CD4-positive, alpha-beta T cell treated with Interleukin-2 at 100 ng/mL for 4 hours (primary cell): ENCODE results near the gene RHD.
"Not testable (repeated sequence)": the region's sequence is repeated elsewhere in the genome, so short reads cannot be mapped to it uniquely, and the experiment has no call there.

Experiments used
- DNase-seq: peaks from one replicate; pipeline ENCODE4 v3.0.0-alpha.2; 2020; ENCODE audit warnings: low spot score

Gene RHD

DNA sequence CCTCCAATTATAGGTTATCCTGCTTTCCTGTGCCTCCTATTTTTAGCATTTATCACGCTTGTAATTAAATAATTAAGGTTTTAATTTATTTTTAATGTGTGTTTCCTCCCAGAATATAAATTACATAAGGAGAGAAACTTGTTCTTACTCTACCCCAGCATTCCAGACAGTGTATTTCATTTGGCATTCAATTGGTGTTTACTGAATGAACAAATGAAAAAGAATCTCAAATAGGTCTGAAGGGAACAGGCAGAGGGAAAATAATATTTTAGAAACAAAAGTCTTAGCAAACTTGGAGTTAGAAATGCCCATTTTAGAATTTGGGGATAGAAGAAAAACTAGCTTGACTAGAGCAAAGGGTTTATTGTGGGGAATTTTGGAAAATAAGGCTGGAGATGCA, 15.1 kb upstream of the RHD start:
- DNase-seq = no peak

- DNase-seq = peak; percentile 22
Observed at GRCh38 chr1:25259813-25260212, 12.5 kb upstream of the RHD start.

GRCh38 chr1:25260336-25260735, 12.0 kb upstream of the RHD start:
- not testable (repeated sequence) for DNase-seq

- peak; percentile 14 for DNase-seq
Observed at GRCh38 chr1:25266554-25267287, 5.6 kb upstream of the RHD start.

- peak; percentile 82 for DNase-seq
Observed at GRCh38 chr1:25267288-25268142, 4.8 kb upstream of the RHD start.

GRCh38 chr1:25268143-25268760, 4.1 kb upstream of the RHD start:
- not testable (repeated sequence) for DNase-seq

DNA sequence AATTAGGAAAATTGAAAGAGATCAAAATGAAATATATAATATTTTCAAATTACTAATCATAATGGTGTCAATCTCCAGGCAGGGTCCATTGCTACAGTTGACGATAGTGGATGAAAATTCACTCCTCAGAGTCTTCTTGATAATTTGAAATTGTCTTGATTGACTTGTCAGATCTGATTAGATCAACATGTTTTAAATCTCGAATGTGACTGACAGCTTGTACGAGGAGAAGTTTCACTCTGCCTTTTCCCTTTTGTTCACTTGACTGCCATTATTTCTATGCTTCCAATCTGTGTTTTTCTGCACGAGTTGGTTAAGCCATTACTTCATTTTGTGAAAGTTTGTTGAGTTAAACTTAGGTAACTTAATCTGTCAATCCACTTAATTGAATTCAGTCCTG, 3.3 kb downstream of the RHD start:
- DNase-seq = not testable (repeated sequence)

DNA sequence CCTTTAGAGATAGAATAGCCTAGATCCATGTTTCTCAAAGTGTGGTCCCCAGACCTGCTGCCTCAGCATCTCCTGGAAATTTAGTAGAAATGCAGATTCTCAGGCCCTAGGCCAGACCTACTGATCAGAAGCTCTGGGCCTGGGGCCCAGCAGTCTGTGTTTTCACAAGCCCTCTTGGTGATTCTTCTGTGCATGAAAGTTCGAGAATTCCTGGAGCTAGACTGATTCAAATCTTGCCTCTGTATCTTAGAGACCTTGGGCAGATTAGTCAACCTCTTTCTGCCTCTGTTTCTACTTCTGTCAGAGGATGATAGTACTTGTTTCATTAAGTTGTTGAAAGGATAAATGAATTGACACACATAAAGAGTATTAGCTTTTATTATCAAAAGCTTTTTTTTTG, 5.0 kb downstream of the RHD start:
- DNase-seq = not testable (repeated sequence)

GRCh38 chr1:25278358-25278757, 6.0 kb downstream of the RHD start:
- DNase-seq = not testable (repeated sequence)

GRCh38 chr1:25278790-25279189, 6.5 kb downstream of the RHD start:
- DNase-seq = not testable (repeated sequence)

DNA sequence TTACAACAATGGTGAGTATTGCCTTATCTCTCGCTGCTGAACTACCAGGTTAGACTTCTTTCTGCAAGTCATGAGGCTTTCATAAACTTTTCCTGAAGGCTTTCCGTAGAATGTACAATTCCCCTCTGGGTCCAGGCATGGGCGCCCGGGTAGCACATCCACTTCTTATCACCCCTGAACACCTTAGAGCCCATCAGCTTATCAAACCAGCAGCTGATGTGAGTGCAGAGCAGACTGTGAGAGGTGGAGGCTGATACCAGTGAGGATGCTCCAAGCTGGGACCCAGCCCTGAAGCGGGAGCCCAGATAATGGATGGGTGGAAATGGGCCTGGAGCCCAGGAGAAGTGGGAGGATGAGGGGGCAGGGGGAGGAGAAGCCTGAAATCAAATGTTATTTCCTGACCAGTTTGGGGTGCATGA, 7.4 kb downstream of the RHD start:
- DNase-seq = not testable (repeated sequence)

DNA sequence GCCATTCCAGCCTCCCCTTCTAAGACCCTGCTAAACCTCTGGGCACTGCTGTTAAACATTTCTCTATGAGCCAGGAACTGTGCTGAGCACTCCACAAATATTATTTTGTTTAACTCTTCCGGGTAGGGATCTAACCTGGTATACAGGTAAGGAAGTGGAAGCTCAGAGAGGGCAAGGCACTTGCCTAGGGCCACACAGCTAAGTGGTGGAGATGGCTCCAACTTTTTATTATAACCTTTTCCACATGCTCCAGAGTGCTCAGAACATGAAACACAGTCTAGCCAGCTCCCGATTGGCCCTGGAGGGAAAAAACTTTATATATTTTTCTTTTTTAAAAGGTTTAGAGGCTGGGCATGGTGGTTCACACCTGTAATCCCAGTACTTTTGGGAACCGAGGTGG, 13.6 kb downstream of the RHD start:
- not testable (repeated sequence) for DNase-seq

- not testable (repeated sequence) for DNase-seq
Observed at GRCh38 chr1:25287164-25287563, 14.9 kb downstream of the RHD start.

DNA sequence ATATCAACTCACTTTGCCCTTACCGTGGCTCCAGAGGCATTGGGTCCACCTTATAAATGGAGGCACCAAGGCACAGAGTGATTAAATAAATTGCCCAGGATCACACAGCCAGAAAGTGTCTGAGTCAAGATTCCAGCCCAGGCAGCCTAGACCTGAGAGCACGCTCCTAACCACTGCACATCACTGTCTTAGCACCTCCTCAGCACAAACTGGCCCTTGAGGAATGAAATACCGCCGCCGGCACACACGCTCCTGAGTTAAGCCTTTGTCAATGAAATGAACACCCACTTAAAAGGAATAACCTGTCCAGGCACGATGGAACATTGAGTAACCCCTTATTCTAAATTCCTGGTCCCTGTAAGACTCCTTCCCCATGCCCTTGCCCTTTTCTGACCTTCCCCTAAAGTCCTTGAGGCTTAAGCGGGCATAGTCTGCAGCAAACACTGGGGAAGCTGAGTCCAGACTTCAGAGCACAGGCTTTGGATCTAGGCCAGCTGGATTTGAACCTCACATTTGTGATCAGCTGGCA, 16.3 kb downstream of the RHD start:
- not testable (repeated sequence) for DNase-seq

- not testable (repeated sequence) for DNase-seq
Observed at GRCh38 chr1:25290043-25290442, 17.7 kb downstream of the RHD start.

- not testable (repeated sequence) for DNase-seq
Observed at GRCh38 chr1:25293426-25293825, 21.1 kb downstream of the RHD start.

DNA sequence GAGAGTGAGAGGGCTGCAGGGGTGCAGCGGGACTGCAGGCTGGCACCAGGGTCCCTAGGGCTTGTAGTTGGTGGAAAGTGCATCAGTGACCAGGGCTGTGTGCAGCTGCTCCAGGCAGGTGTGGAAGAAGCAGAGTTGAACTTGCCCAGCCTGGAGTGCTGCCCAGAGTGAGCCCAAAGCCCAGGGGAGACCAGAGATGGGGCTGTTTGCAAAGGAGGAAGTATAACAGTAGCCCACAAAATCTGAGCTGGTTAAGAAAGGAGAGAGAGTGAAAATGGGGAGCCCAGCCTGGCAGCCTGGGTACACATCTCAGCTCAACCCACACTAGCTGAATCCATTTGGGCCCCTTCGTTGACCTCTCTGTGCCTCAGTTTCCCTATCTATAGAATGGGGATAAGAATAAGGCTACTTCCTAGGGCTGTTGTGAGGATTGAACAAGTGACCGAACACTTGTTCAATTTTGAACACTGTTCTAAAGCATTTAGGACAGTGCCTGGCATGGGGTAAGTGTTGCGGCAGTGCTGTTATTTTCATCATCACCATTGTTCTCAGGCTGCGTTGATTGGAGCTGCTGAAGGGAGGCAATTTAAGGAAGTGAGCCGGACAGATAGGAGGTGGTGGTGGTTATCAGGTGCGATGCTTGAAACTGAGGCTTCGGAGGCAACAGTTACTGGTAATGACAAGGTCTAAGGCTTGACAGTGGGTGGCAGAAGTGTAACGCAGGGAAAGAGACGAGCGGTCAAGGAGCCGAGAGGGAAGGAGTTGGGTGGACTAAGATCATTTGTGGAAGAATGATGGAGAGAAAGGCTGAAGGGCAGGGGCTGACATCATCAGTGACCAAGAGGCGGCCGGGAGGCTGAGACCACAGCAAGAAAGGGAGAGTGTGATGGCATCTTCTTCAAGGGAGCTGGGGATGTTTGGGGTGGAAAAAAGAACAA, 22.8 kb downstream of the RHD start:
- not testable (repeated sequence) for DNase-seq

- DNase-seq = not testable (repeated sequence)
Observed at GRCh38 chr1:25296501-25296900, 24.2 kb downstream of the RHD start.

- not testable (repeated sequence) for DNase-seq
Observed at GRCh38 chr1:25300729-25301128, 28.4 kb downstream of the RHD start.

DNA sequence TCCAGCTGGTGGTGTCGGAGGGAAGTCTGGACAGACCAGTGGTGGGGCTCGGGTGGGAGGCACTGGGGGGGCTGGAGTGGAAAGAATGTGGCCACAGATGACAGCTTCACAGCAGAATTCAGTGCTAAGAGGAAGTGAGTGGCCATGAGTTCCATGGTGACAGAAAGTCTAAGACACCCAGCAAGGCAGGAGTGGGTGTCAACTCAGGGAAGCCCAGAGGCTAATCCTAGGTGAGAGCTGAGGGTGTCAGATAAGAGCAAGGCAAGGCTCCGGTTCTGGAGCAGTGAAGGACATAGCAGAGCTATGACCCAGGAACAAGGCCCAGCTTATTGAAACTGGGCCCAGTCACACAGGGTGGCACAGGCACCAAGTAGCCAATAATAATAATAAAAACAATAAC, 30.0 kb downstream of the RHD start:
- not testable (repeated sequence) for DNase-seq

GRCh38 chr1:25304936-25305335, 32.6 kb downstream of the RHD start:
- DNase-seq = not testable (repeated sequence)
